ENCODE results near the gene TIGD4.

- TF ChIP-seq CTCF (IDR thresholded peaks at IDR 0.05) (no peak), EP300 (IDR thresholded peaks at IDR 0.05) (no peak), ZFP36 (IDR thresholded peaks at IDR 0.05; ENCODE audit: borderline replicate concordance, partially characterized antibody) (no peak), BCL3 (IDR thresholded peaks at IDR 0.05) (no peak)
These were observed 32.1 kb downstream of the TIGD4 start for GRCh38 chr4:152747444-152747843.
